Measurements from ENCODE around the gene ARMC2.
A peak's percentile ranks its signal among the peaks of the same experiment; 100 is the strongest.

Gene ARMC2

DNA sequence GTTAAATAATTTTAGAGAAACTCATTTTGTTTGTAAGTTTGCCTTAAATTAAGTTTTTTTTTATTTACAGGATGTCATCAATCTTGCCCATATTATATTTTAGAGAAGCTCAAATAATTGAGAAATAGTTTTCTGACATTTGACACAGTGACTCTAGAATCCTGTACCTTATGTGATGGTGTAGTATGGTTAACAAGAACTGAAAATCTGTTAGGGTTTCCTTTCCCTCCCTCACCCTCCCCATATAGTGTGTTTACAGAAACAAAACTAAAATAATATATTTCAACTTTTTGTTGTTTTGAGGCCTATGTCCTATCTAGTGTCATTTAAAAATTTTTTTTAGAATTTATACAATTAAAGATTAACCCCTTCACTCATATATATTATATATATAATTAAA, 154.7 kb downstream of the ARMC2 start:
- TF ChIP-seq, protein P1, sequence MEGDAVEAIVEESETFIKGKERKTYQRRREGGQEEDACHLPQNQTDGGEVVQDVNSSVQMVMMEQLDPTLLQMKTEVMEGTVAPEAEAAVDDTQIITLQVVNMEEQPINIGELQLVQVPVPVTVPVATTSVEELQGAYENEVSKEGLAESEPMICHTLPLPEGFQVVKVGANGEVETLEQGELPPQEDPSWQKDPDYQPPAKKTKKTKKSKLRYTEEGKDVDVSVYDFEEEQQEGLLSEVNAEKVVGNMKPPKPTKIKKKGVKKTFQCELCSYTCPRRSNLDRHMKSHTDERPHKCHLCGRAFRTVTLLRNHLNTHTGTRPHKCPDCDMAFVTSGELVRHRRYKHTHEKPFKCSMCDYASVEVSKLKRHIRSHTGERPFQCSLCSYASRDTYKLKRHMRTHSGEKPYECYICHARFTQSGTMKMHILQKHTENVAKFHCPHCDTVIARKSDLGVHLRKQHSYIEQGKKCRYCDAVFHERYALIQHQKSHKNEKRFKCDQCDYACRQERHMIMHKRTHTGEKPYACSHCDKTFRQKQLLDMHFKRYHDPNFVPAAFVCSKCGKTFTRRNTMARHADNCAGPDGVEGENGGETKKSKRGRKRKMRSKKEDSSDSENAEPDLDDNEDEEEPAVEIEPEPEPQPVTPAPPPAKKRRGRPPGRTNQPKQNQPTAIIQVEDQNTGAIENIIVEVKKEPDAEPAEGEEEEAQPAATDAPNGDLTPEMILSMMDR (conservative IDR thresholded peaks at IDR 0.05; ENCODE audit: low read depth, low read length): no peak
- no peak overlapping the region for H3K4me3 ChIP-seq (ENCODE audit: low read length)
- DNase-seq (ENCODE audit: low read depth): no peak

DNA sequence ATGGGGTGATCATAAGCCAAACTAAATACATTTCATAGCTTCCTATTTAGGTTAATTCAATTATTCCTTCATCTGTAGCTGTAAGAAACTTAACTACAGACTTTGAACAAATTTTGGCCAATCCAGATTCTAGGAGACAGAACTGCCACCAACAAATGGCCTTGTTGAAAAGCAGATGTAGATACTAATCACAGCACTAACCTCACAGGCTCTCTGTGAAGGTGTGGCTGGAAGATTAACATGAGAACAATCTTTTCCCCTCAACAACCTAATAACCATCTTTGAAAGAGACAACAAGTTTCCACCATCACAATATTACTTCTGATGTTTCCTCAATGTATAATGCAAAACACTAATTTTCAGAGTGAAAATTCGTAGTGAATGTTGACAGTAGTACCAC, 158.6 kb downstream of the ARMC2 start:
- DNase-seq (ENCODE audit: low read depth): no peak

DNA sequence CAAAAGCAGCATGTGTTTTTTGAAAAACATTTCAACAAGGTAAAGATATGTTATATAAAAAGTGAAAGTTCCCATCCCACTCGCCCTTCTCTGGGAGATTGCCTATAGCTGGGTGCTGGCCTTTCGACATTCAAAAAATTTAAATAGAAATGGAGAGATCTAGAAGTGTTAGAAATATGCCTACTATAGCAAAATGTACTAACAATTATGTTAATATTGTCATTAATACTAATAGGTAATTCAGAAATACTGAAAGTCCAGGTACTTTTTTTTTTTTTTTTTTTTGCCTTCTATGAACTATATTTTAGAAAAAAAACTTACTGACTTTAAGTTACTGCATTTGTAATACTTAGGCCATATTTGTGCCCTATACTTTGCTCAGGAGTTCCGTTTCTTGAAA, 159.3 kb downstream of the ARMC2 start:
- TF ChIP-seq, protein P1 (conservative IDR thresholded peaks at IDR 0.05; ENCODE audit: low read depth, low read length): no peak
- no peak for DNase-seq (ENCODE audit: low read depth)
- H3K4me3 ChIP-seq (ENCODE audit: low read length): peak overlapping the region; percentile 84

More for the DNA sequence above, 158.6 kb downstream of the ARMC2 start:
- TF ChIP-seq, protein P1 (conservative IDR thresholded peaks at IDR 0.05; ENCODE audit: low read depth, low read length): no peak
- H3K4me3 ChIP-seq (ENCODE audit: low read length): no peak overlapping the region

DNA sequence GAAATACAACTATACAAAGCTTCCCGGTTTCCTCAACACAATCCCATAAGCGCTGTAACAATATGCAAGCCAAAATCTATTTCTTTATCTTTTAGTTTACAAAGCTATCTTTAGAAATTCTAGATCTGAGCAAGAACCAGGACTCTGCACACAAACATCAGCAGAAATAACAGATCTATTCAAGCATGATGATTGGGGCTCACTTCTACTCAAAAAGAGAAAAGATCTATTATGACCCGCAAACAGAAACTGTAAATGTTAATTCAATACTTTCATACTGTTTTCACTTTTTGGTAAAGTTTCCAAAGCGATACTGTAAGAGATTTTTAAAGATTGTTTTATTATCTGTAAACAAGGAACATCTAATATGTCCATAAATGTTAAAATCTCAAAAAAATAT, 159.8 kb downstream of the ARMC2 start:
- H3K4me3 ChIP-seq (ENCODE audit: low read length): peak overlapping the region; percentile 84
- no peak for DNase-seq (ENCODE audit: low read depth)
- TF ChIP-seq, protein P1 (conservative IDR thresholded peaks at IDR 0.05; ENCODE audit: low read depth, low read length): no peak

DNA sequence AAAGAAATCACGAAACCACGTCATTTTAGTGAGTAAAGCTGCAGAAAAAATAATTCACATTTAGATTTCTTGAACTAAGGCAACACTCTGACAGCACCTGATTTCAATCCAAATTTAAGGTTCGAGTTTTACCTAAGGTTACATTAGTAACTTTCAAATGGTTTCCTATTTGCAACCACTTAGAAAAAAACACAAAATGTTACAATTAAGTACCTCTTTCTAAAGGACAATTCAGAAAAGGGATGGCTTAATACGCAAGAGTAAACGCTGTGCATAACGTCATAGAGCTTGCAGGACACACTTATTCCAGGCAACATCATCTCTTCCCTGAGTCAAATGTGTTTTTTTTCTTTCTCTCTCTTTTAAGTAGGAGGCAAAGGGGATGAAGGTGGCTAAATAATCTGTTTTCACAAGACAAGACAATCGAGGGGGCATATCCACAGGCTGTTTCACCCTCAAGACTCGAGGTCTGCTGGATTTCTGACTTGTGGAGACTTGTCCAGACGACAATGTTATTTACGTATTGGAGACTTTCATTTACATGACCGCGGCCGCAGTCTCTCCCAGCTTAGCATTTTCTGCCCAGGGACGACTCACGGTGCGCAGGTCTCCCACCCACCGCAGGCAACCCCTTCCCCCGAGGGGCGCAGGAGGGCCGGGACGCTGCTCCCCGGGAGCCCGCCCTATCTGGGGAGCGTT, 160.5 kb downstream of the ARMC2 start:
- H3K4me3 ChIP-seq (ENCODE audit: low read length): peak overlapping the region; percentile 84
- TF ChIP-seq, protein P1 (conservative IDR thresholded peaks at IDR 0.05; ENCODE audit: low read depth, low read length): no peak
- no peak for DNase-seq (ENCODE audit: low read depth)

DNA sequence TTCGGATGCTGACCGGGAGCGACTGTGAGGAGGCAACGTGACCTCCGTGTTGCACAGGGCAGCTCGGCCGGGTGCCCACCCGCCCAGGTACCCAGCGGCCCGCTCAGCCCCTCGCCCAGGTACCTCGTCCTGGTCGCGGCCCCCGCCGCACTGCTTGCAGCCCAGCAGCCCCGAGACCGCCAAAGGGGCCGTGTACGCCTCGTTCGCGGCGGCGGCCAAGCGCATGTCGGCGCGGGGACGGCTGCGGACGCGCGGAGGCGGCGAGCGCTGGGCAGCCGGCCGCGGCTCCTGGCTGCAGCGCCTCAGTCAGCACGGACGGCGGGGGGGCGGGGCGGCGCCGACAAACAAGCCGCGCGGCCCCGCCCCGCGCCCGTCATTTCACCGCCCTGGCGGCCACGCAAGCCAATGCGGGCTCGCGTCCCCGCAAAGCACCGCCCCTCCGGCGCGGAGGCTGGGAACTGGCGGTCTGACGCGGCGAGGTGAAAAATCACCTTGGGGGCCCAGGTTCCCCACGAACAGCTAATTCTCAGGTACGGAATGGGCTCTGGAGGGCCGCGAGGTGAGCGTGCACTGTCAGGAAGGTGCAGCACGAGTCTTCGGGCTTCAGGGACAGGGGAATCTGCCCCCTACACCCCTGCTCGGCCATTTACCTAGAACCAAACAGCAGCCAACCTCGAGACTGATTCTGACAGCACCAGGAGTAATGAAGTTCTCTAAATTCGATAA, 161.2 kb downstream of the ARMC2 start:
- TF ChIP-seq, protein P1 (conservative IDR thresholded peaks at IDR 0.05; ENCODE audit: low read depth, low read length): no peak
- DNase-seq (ENCODE audit: low read depth): peak; percentile 58
- peak overlapping the region; percentile 92 for H3K4me3 ChIP-seq (ENCODE audit: low read length)

All from retinal pigment epithelial cell (primary cell).